Fibroblast of upper back skin (primary cell): ENCODE measurements around the gene PIM2.
"Not testable (repeated sequence)": the region's sequence is repeated elsewhere in the genome, so short reads cannot be mapped to it uniquely, and the experiment has no call there.

ENCODE experiments used
- DNase-seq: peaks from one replicate; pipeline ENCODE4 v3.0.0-alpha.2; 2013

The PIM2 gene

GRCh38 chrX:48904626-48905025 lies 14.2 kb downstream of the PIM2 start:
- DNase-seq = no peak

- no peak for DNase-seq
Observed at GRCh38 chrX:48904180-48904579, 14.6 kb downstream of the PIM2 start.

GRCh38 chrX:48903290-48903689 lies 15.5 kb downstream of the PIM2 start:
- no peak for DNase-seq

GRCh38 chrX:48902776-48903175 lies 16.0 kb downstream of the PIM2 start:
- no peak for DNase-seq

- DNase-seq = no peak
Observed at GRCh38 chrX:48902135-48902534, 16.7 kb downstream of the PIM2 start.

- DNase-seq = no peak
Observed at GRCh38 chrX:48901069-48901468, 17.8 kb downstream of the PIM2 start.

- DNase-seq = no peak
Observed at GRCh38 chrX:48899078-48899410, 19.8 kb downstream of the PIM2 start.

- DNase-seq = peak; percentile 96
Observed at GRCh38 chrX:48897625-48898306, 21.1 kb downstream of the PIM2 start, which contains the start of the genes PQBP1 and TIMM17B. Gene PQBP1, plus strand, starts transcription at chrX:48897930. Its CDS starts 580 bp downstream, at chrX:48898510. Gene TIMM17B, minus strand, starts transcription at chrX:48897768. Its CDS starts 19 bp downstream, at chrX:48897749.

GRCh38 chrX:48897157-48897624 lies 21.6 kb downstream of the PIM2 start:
- peak; percentile 54 for DNase-seq

GRCh38 chrX:48896611-48897011 lies 22.2 kb downstream of the PIM2 start:
- no peak for DNase-seq

- no peak for DNase-seq
Observed at GRCh38 chrX:48894891-48895290, 23.9 kb downstream of the PIM2 start.

GRCh38 chrX:48893556-48894348 lies 25.1 kb downstream of the PIM2 start:
- DNase-seq = no peak

- no peak for DNase-seq
Observed at GRCh38 chrX:48892896-48893295, 25.9 kb downstream of the PIM2 start.

- DNase-seq = peak; percentile 82
Observed at GRCh38 chrX:48891402-48892288, 27.2 kb downstream of the PIM2 start.

- no peak for DNase-seq
Observed at GRCh38 chrX:48890934-48891401, 27.9 kb downstream of the PIM2 start.

GRCh38 chrX:48890296-48890925 lies 28.4 kb downstream of the PIM2 start:
- DNase-seq = no peak

GRCh38 chrX:48886586-48886985 lies 32.2 kb downstream of the PIM2 start:
- not testable (repeated sequence) for DNase-seq

- no peak for DNase-seq
Observed at GRCh38 chrX:48883729-48884128, 35.1 kb downstream of the PIM2 start.

- not testable (repeated sequence) for DNase-seq
Observed at GRCh38 chrX:48876944-48877343, 41.9 kb downstream of the PIM2 start.

GRCh38 chrX:48872017-48872416 lies 46.8 kb downstream of the PIM2 start:
- not testable (repeated sequence) for DNase-seq

- DNase-seq = peak; percentile 76
Observed at GRCh38 chrX:48864210-48864609, 54.6 kb downstream of the PIM2 start.
